ENCODE results near the gene UTF1. TPM values are rescaled to one million over a fixed set of nuclear protein-coding genes. Genes with fewer than 3 reads are reported as not detected.

UTF1 gene
- total RNA-seq, 2 donors from 2014 or later: not detected

DNA sequence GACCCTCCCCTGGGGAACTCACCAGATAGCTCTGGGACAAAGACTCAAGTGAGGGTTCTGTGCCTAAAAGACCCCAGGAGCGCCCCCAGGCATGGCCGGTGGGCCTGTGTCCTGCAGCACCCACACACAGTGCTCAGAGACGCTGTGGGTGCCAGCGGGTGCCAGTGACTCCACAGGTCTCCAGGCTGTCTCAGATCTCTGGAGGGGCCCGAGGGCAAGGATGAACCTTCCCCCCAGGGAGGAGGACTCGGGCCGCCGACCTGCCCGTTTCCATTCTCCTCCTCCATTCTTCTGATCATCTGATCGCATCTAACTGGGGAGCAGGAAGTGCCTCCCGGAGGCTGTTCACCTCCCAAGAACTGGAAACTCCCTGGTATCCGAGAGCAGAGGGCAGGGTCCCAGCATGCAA is 45.7 kb downstream of the UTF1 start:
- DNase-seq (ENCODE audit: low spot score): no peak
- TF ChIP-seq, protein P1, sequence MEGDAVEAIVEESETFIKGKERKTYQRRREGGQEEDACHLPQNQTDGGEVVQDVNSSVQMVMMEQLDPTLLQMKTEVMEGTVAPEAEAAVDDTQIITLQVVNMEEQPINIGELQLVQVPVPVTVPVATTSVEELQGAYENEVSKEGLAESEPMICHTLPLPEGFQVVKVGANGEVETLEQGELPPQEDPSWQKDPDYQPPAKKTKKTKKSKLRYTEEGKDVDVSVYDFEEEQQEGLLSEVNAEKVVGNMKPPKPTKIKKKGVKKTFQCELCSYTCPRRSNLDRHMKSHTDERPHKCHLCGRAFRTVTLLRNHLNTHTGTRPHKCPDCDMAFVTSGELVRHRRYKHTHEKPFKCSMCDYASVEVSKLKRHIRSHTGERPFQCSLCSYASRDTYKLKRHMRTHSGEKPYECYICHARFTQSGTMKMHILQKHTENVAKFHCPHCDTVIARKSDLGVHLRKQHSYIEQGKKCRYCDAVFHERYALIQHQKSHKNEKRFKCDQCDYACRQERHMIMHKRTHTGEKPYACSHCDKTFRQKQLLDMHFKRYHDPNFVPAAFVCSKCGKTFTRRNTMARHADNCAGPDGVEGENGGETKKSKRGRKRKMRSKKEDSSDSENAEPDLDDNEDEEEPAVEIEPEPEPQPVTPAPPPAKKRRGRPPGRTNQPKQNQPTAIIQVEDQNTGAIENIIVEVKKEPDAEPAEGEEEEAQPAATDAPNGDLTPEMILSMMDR (IDR thresholded peaks at IDR 0.05): no peak
- H3K27ac ChIP-seq: no peak overlapping the region
- peak overlapping the region in 1 of 2 donors; percentile 13 for H3K4me3 ChIP-seq
- peaks cover 18% of the 10 kb centered on the region for H3K36me3 ChIP-seq
- H3K27me3 ChIP-seq: peaks cover 5% of the 10 kb centered on the region in 2 donors
- H3K9me3 ChIP-seq: no peaks in the 10 kb centered on the region
- peaks cover 0 to 22% of the 10 kb centered on the region in 2 donors for H3K4me1 ChIP-seq

DNA sequence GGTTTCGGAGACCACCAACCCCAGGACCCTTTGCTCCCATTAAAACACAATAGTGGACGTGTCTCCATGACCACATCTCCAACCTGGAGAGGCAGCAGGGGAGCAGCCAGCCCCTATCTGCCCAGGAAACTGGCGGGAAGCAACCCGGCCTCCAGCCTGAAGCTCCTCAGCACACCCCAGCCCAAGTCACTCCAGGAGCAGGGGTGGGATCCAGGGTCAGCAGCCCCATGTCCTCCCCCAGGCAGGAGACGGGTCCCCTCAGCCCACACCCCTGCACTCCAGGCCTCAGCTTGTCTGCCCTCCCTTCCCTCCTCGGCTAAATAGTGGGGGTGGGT is 46.0 kb downstream of the UTF1 start:
- TF ChIP-seq, protein P1 (IDR thresholded peaks at IDR 0.05): no peak
- H3K4me1 ChIP-seq: peaks cover 0 to 22% of the 10 kb centered on the region in 2 donors
- peak overlapping the region in 1 of 2 donors; percentile 13 for H3K4me3 ChIP-seq
- no peak for DNase-seq (ENCODE audit: low spot score)
- H3K27ac ChIP-seq: no peak overlapping the region
- H3K9me3 ChIP-seq: no peaks in the 10 kb centered on the region
- H3K27me3 ChIP-seq: peaks cover 5% of the 10 kb centered on the region in 2 donors
- peaks cover 20% of the 10 kb centered on the region for H3K36me3 ChIP-seq

DNA sequence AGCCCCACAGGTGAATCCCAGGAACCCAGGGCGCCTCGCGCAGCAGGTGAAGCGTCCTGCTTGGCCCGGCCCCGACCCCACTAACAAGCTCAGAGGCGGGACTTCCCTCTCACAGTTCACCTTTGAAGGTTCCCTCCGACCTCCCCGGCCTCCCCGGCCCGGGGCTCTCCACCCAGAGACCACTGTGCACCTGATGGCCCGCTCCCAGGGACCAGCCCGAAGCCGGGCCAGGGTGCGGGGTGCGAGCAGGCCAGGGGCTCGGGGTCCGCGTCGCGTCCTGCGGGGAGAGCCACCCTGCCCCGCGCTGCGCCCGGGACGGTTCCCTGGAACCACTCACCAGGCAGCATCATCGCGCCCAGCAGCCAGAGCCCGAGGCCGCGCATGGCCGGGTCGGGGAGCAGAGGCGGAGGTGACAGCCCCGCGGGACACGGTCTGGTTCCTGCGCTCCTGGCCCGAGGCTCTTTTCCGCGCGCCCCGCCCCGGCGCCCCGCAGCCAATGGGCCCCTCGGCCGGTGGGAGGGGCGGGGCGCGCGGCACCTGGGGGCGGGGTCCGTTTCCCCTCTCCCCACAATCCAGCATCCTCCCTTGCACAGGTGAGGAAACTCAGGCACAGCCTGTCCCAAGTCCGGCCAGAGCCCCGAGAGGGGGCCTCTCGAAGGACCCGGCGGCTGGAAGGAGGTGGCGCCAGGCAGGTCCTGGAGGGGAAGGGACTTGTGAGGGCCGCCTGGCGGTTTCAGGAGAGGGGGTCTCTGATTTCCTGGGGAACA is 46.6 kb downstream of the UTF1 start, which contains the start of gene ADAM8:
TSS of gene ADAM8 (minus strand) at position 434 of the 767 bp plus-strand sequence. CDS start at position 383, 51 bp downstream.
- Histone ChIP-seq H3K27me3 (peaks cover 5% of the 10 kb centered on the region in 2 donors), H3K9me3 (no peaks in the 10 kb centered on the region), H3K27ac (no peak within 1 kb of the TSS), H3K4me3 (peak within 1 kb of the TSS in 1 of 2 donors; percentile 13), H3K4me1 (peaks cover 0 to 22% of the 10 kb centered on the region in 2 donors), H3K36me3 (peaks cover 25% of the 10 kb centered on the region)
- DNase-seq (ENCODE audit: low spot score): no peak
- TF ChIP-seq, protein P1 (IDR thresholded peaks at IDR 0.05): no peak

DNA sequence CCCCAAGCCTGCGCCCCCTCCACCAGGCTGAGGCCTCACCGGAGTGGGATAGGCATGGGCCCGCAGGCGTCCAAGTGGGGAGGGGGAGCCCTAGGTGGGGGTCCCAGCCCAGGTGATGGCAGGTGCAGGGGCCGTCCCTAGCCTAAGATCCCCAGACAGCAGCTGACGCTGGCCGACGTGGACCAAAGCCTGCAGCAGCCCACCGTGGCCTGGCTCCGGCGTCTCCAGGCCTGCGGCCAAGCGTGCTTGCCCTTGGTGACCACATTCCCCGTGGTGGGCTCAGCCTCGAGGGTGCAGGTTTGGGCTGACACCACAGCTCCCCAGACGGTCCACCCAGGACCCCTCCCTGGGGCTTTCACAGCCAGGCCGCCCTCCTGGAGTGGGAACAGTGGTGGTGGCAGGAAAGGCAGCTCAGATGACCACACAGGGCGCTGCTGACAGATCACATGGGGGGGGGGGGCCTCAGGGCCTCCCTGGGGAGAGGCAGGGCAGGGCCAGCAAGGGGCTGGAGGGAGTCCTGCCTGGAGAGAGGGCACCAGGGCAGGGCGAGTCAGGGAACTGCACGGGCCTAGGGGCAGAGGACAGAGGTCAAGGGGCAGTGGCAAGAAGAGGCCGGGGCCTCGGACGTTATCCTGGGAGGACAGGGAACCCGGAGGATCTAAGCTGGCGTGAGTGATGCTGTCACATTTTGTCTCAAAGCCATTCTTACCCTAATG is 47.4 kb downstream of the UTF1 start:
- H3K4me1 ChIP-seq: peaks cover 0 to 22% of the 10 kb centered on the region in 2 donors
- H3K9me3 ChIP-seq: no peaks in the 10 kb centered on the region
- no peak overlapping the region for H3K4me3 ChIP-seq
- H3K27ac ChIP-seq: no peak overlapping the region
- H3K36me3 ChIP-seq: peaks cover 34% of the 10 kb centered on the region
- TF ChIP-seq, protein P1 (IDR thresholded peaks at IDR 0.05): no peak
- DNase-seq (ENCODE audit: low spot score): no peak
- peaks cover 5% of the 10 kb centered on the region in 2 donors for H3K27me3 ChIP-seq

DNA sequence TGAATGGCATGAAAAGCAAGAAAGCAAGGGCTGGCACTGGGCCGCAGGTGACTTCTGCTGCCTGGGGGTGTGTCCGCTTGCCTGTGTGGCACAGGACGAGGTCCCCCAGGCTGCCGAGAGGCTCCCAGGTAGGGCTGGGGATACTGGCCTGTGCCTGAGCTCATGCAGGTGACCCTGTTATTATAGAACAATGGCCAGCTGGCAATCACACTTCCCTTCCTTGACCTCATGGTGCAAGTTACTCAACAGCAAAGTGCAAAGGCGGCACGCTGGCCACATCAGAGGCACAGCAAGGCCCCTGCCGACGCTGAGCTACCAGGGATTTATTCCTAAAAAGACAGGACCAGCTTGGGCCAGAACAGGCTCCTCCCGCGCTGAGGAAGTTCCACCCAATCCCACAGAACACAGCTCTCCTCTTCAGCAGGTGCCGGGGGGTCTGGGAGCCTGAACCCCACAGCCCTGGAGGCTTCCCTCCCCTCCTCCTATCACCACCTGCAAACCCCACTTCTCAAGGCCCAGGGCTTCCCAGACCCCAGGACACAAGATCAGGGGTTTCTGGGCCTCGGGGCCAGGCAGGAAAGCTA is 48.1 kb downstream of the UTF1 start:
- Histone ChIP-seq H3K27ac (no peak overlapping the region), H3K27me3 (peaks cover 5% of the 10 kb centered on the region in 2 donors), H3K4me1 (peaks cover 0 to 22% of the 10 kb centered on the region in 2 donors), H3K9me3 (no peaks in the 10 kb centered on the region), H3K36me3 (peaks cover 40% of the 10 kb centered on the region), H3K4me3 (no peak overlapping the region)
- no peak for DNase-seq (ENCODE audit: low spot score)
- TF ChIP-seq, protein P1 (IDR thresholded peaks at IDR 0.05): no peak
